ENCODE results near the gene F2RL3.

Gene F2RL3

GRCh38 chr19:16917401-16917800 is 28.6 kb downstream of the F2RL3 start:
- DNase-seq (ENCODE audit: low read depth in 2 of 2): no peak
- no peak for TF ChIP-seq CTCF (IDR thresholded peaks at IDR 0.05; ENCODE audit: low read depth, low read length)
- H3K4me3 ChIP-seq (replicated peaks in 1 of 2; ENCODE audit: low read depth in 2 of 2, low read length in 2 of 2): no peak overlapping the region

GRCh38 chr19:16919496-16919895 is 30.7 kb downstream of the F2RL3 start:
- no peak for DNase-seq (ENCODE audit: low read depth in 2 of 2)
- no peak overlapping the region for H3K4me3 ChIP-seq (replicated peaks in 1 of 2; ENCODE audit: low read depth in 2 of 2, low read length in 2 of 2)
- no peak for TF ChIP-seq CTCF (IDR thresholded peaks at IDR 0.05; ENCODE audit: low read depth, low read length)

- DNase-seq (ENCODE audit: low read depth in 2 of 2): peak; percentile 82 to 95
- no peak overlapping the region for H3K4me3 ChIP-seq (replicated peaks in 1 of 2; ENCODE audit: low read depth in 2 of 2, low read length in 2 of 2)
- no peak for TF ChIP-seq CTCF (IDR thresholded peaks at IDR 0.05; ENCODE audit: low read depth, low read length)
These were observed 32.2 kb downstream of the F2RL3 start for GRCh38 chr19:16920816-16921529.

- no peak for DNase-seq (ENCODE audit: low read depth in 2 of 2)
- H3K4me3 ChIP-seq (replicated peaks in 1 of 2; ENCODE audit: low read depth in 2 of 2, low read length in 2 of 2): no peak overlapping the region
- no peak for TF ChIP-seq CTCF (IDR thresholded peaks at IDR 0.05; ENCODE audit: low read depth, low read length)
These were observed 33.2 kb downstream of the F2RL3 start for GRCh38 chr19:16921766-16922591.

GRCh38 chr19:16922592-16922934 is 33.8 kb downstream of the F2RL3 start:
- no peak overlapping the region for H3K4me3 ChIP-seq (replicated peaks in 1 of 2; ENCODE audit: low read depth in 2 of 2, low read length in 2 of 2)
- no peak for DNase-seq (ENCODE audit: low read depth in 2 of 2)
- no peak for TF ChIP-seq CTCF (IDR thresholded peaks at IDR 0.05; ENCODE audit: low read depth, low read length)

- TF ChIP-seq CTCF (IDR thresholded peaks at IDR 0.05; ENCODE audit: low read depth, low read length): no peak
- H3K4me3 ChIP-seq (replicated peaks in 1 of 2; ENCODE audit: low read depth in 2 of 2, low read length in 2 of 2): no peak overlapping the region
- no peak for DNase-seq (ENCODE audit: low read depth in 2 of 2)
These were observed 34.1 kb downstream of the F2RL3 start for GRCh38 chr19:16922949-16923348.

All from cardiac fibroblast (primary cell).